H9 (cell line): ENCODE measurements around the gene ANAPC10. TPM values are rescaled to one million over a fixed set of nuclear protein-coding genes. Genes with fewer than 3 reads are reported as not detected.

ENCODE experiments used
- DNase-seq: peaks from one replicate; pipeline ENCODE4 v3.0.0-alpha.2; 2017
- H2AFZ ChIP-seq: one replicate; pipeline ENCODE4 v1.6.1; 2013; ENCODE audit warnings: mild to moderate bottlenecking, low read length, control low read depth, moderate library complexity
- H2AK5ac ChIP-seq: 2 replicates; pipeline ENCODE4 v1.6.1; 2013; ENCODE audit warnings: low read length, control low read depth, mixed read lengths; ENCODE audit not compliant: insufficient read length
- H2BK120ac ChIP-seq: one replicate; pipeline ENCODE4 v1.6.1; 2013; ENCODE audit warnings: low read depth, mild to moderate bottlenecking, low read length, control low read depth, inconsistent platforms; ENCODE audit not compliant: poor library complexity, severe bottlenecking
- H2BK12ac ChIP-seq: 2 replicates; pipeline ENCODE4 v1.6.1; 2013; ENCODE audit warnings: low read length, control low read depth, mixed read lengths, low read depth; ENCODE audit not compliant: insufficient read length
- H2BK15ac ChIP-seq: 2 replicates; pipeline ENCODE4 v1.6.1; 2013; ENCODE audit warnings: low read depth, low read length, control low read depth
- H2BK20ac ChIP-seq: one replicate; pipeline ENCODE4 v1.6.1; 2013; ENCODE audit warnings: low read depth, mild to moderate bottlenecking, low read length, control low read depth, inconsistent platforms; ENCODE audit not compliant: poor library complexity, severe bottlenecking
- H2BK5ac ChIP-seq: 2 replicates; pipeline ENCODE4 v1.6.1; 2013; ENCODE audit warnings: low read length, control low read depth, mixed read lengths; ENCODE audit not compliant: insufficient read length
- H3K14ac ChIP-seq: 2 replicates; pipeline ENCODE4 v1.6.1; 2013; ENCODE audit warnings: low read length, control low read depth; ENCODE audit not compliant: insufficient read depth
- H3K18ac ChIP-seq: 2 replicates; pipeline ENCODE4 v1.6.1; 2013; ENCODE audit warnings: low read depth, mild to moderate bottlenecking, mixed read lengths, low read length, control low read depth; ENCODE audit not compliant: insufficient read length
- H3K23ac ChIP-seq: 2 replicates; pipeline ENCODE4 v1.6.1; 2013; ENCODE audit warnings: low read length, control low read depth, mixed read lengths, low read depth; ENCODE audit not compliant: insufficient read length
- H3K23me2 ChIP-seq: 2 replicates; pipeline ENCODE4 v1.6.1; 2013; ENCODE audit warnings: low read depth, mild to moderate bottlenecking, mixed read lengths, low read length, control low read depth; ENCODE audit not compliant: insufficient read length, poor library complexity, severe bottlenecking
- H3K27ac ChIP-seq: 2 replicates; pipeline ENCODE4 v1.5.1; 2013; ENCODE audit warnings: low read length, control low read depth, mixed read lengths, low read depth; ENCODE audit not compliant: insufficient read length
- H3K27me3 ChIP-seq: 2 replicates; pipeline ENCODE4 v1.6.1; 2013; ENCODE audit warnings: low read length, control low read depth, inconsistent platforms; ENCODE audit not compliant: insufficient read depth
- H3K4ac ChIP-seq: 2 replicates; pipeline ENCODE4 v1.6.1; 2013; ENCODE audit warnings: low read depth, mild to moderate bottlenecking, control low read depth, inconsistent platforms, low read length, moderate library complexity
- H3K4me1 ChIP-seq: 2 replicates; pipeline ENCODE4 v1.6.1; 2013; ENCODE audit warnings: low read length, control low read depth, inconsistent platforms; ENCODE audit not compliant: insufficient read depth
- H3K4me2 ChIP-seq: 2 replicates; pipeline ENCODE4 v1.6.1; 2013; ENCODE audit warnings: low read length, control low read depth, mixed read lengths; ENCODE audit not compliant: insufficient read length, insufficient read depth
- H3K56ac ChIP-seq: 2 replicates; pipeline ENCODE4 v1.6.1; 2013; ENCODE audit warnings: low read depth, mild to moderate bottlenecking, mixed read lengths, low read length, control low read depth; ENCODE audit not compliant: insufficient read length
- H3K79me1 ChIP-seq: 2 replicates; pipeline ENCODE4 v1.6.1; 2013; ENCODE audit warnings: low read depth, mild to moderate bottlenecking, moderate library complexity, low read length, control low read depth, inconsistent platforms; ENCODE audit not compliant: insufficient read depth, poor library complexity, severe bottlenecking
- H3K79me2 ChIP-seq: 2 replicates; pipeline ENCODE4 v1.6.1; 2013; ENCODE audit warnings: low read length, control low read depth, inconsistent platforms; ENCODE audit not compliant: insufficient read depth
- H3K9ac ChIP-seq: 2 replicates; pipeline ENCODE4 v1.6.1; 2013; ENCODE audit warnings: low read length, control low read depth, mixed read lengths; ENCODE audit not compliant: insufficient read length; ENCODE audit errors: extremely low read depth
- H3K9me3 ChIP-seq: one replicate; pipeline ENCODE4 v1.6.1; 2013; ENCODE audit warnings: low read depth, low read length, inconsistent platforms; ENCODE audit not compliant: control insufficient read depth
- H3T11ph ChIP-seq: one replicate; pipeline ENCODE4 v1.6.1; 2013; ENCODE audit warnings: mild to moderate bottlenecking, low read length, control low read depth, inconsistent platforms
- H4K20me1 ChIP-seq: one replicate; pipeline ENCODE4 v1.6.1; 2013; ENCODE audit not compliant: control insufficient read depth, insufficient read length, insufficient read depth
- H4K5ac ChIP-seq: 2 replicates; pipeline ENCODE4 v1.6.1; 2013; ENCODE audit warnings: low read depth, mild to moderate bottlenecking, mixed read lengths, low read length, control low read depth; ENCODE audit not compliant: insufficient read length
- H4K8ac ChIP-seq: replicated peaks from 2 replicates; pipeline ENCODE4 v1.6.1; 2013; ENCODE audit warnings: low read length, control low read depth, mixed read lengths, low read depth; ENCODE audit not compliant: insufficient read length
- H4K91ac ChIP-seq: 2 replicates; pipeline ENCODE4 v1.6.1; 2013; ENCODE audit warnings: low read depth, mild to moderate bottlenecking, moderate library complexity, mixed read lengths, low read length, control low read depth; ENCODE audit not compliant: insufficient read length
- H3K27ac Mint-ChIP-seq, 3 experiments: 2 replicates in 2 of 3; 3 replicates in 1 of 3; pipeline ENCODE4 v1.8.0; 2020 to 2021; ENCODE audit warnings: mixed read lengths in 3 of 3, mild to moderate bottlenecking in 1 of 3, moderate library complexity in 1 of 3
- H3K27me3 Mint-ChIP-seq: 2 replicates; pipeline ENCODE4 v1.8.0; 2021; ENCODE audit warnings: low read depth, mild to moderate bottlenecking, moderate library complexity, mixed read lengths
- H3K36me3 Mint-ChIP-seq, 3 experiments: 2 replicates in 2 of 3; 3 replicates in 1 of 3; pipeline ENCODE4 v1.8.0; 2020 to 2021; ENCODE audit warnings: low read depth in 3 of 3, mixed read lengths in 3 of 3; ENCODE audit not compliant: insufficient read depth in 1 of 3
- H3K4me1 Mint-ChIP-seq, 2 experiments: 2 replicates each; pipeline ENCODE4 v1.8.0; 2020; ENCODE audit warnings: mixed read lengths in 2 of 2
- H3K4me3 Mint-ChIP-seq, 2 experiments: 2 replicates in 1 of 2; 3 replicates in 1 of 2; pipeline ENCODE4 v1.8.0; 2020 to 2021; ENCODE audit warnings: mild to moderate bottlenecking in 2 of 2, mixed read lengths in 2 of 2, moderate library complexity in 1 of 2
- H3K9me3 Mint-ChIP-seq, 2 experiments: 2 replicates in 1 of 2; 3 replicates in 1 of 2; pipeline ENCODE4 v1.8.0; 2020; ENCODE audit warnings: mild to moderate bottlenecking in 2 of 2, mixed read lengths in 2 of 2, moderate library complexity in 1 of 2
- CTCF ChIP-seq: fragments of 200-600 bp; sonication (generic); conservative IDR thresholded peaks from 3 replicates; pipeline ENCODE4 v1.8.0; 2021; ENCODE audit warnings: antibody characterized with exemption, mild to moderate bottlenecking
- WGBS: extraction: QIAGEN DNeasy Blood & Tissue Kit; methylation state at CpG from one replicate; pipeline ENCODE4 v1.1.7; 2013; ENCODE audit warnings: missing lambda C conversion rate, low lambda C conversion rate, mixed read lengths; ENCODE audit not compliant: insufficient read length; ENCODE audit errors: extremely low coverage; 5-methylcytosine and 5-hydroxymethylcytosine counted together
- total RNA-seq: library from RNA; stranded (reverse); gene quantifications from 2 replicates; pipeline ENCODE4 v1.2.1, GENCODE V29; 2021

The ANAPC10 gene
- total RNA-seq, 1 experiment from 2014 or later: 25.3 TPM

- Mint-ChIP-seq H3K4me1 (no peaks in the 10 kb centered on the region), H3K4me3 (no peak overlapping the region), H3K27ac (peak overlapping the region in 1 of 3 experiments; percentile 83; a peak in 1 of 7 replicates), H3K27me3 (no peaks in the 10 kb centered on the region), H3K36me3 (peaks cover 37 to 43% (median 41%) of the 10 kb centered on the region in 3 experiments), H3K9me3 (peaks cover 3 to 12% of the 10 kb centered on the region in 2 experiments; a peak in 3 of 5 replicates)
- no peaks in the 10 kb centered on the region for H4K20me1 ChIP-seq
- H2AFZ ChIP-seq: no peak overlapping the region
- no peak overlapping the region for H3K14ac ChIP-seq
- H4K91ac ChIP-seq: no peak overlapping the region
- H3K4me2 ChIP-seq: no peak overlapping the region
- no peak overlapping the region for H3K27ac ChIP-seq
- H3K9ac ChIP-seq: no peak overlapping the region
- no peak overlapping the region for H2BK5ac ChIP-seq
- no peak overlapping the region for H3K56ac ChIP-seq
- no peaks in the 10 kb centered on the region for H3K9me3 ChIP-seq
- DNase-seq: no peak
- H3K79me2 ChIP-seq: peaks cover 2% of the 10 kb centered on the region; the same call in 1 of the 2 replicates
- H3K23me2 ChIP-seq: no peaks in the 10 kb centered on the region
- no peaks in the 10 kb centered on the region for H3K27me3 ChIP-seq
- H3K23ac ChIP-seq: no peak overlapping the region
- no peak overlapping the region for H4K8ac ChIP-seq
- TF ChIP-seq CTCF: no peak
- no peaks in the 10 kb centered on the region for H3K4me1 ChIP-seq
- no peak overlapping the region for H3K4ac ChIP-seq
- no peak overlapping the region for H2BK120ac ChIP-seq
- H3K79me1 ChIP-seq: no peaks in the 10 kb centered on the region
- no peak overlapping the region for H3K18ac ChIP-seq
- H4K5ac ChIP-seq: no peak overlapping the region
- no peak overlapping the region for H2AK5ac ChIP-seq
- H2BK15ac ChIP-seq: no peak overlapping the region
- no peak overlapping the region for H2BK12ac ChIP-seq
- no CpG with 5 or more reads among the region's 2 CpGs for WGBS
- H3T11ph ChIP-seq: no peak overlapping the region
- H2BK20ac ChIP-seq: no peak overlapping the region
Measured at GRCh38 chr4:145076469-145076855, 21.5 kb downstream of the ANAPC10 start.
